Chondrocyte (in vitro differentiated cells): ENCODE data around the gene EXD3. TPM values are rescaled to one million over a fixed set of nuclear protein-coding genes. Genes with fewer than 3 reads are reported as not detected.

Experiments
- DNase-seq: peaks from one replicate; pipeline ENCODE4 v3.0.0; 2021; ENCODE audit warnings: mixed read lengths, low spot score
- H3K27ac Mint-ChIP-seq: one replicate; pipeline ENCODE4 v1.8.0; 2021; ENCODE audit warnings: mild to moderate bottlenecking, moderate library complexity, mixed read lengths; ENCODE audit not compliant: unreplicated experiment
- H3K27me3 Mint-ChIP-seq: 2 replicates; pipeline ENCODE4 v1.8.0; 2021; ENCODE audit warnings: low read depth, mixed read lengths
- H3K36me3 Mint-ChIP-seq: 2 replicates; pipeline ENCODE4 v1.8.0; 2021; ENCODE audit warnings: low read depth, mixed read lengths
- H3K4me1 Mint-ChIP-seq: 2 replicates; pipeline ENCODE4 v1.8.0; 2021; ENCODE audit warnings: low read depth, mild to moderate bottlenecking, mixed read lengths
- H3K4me3 Mint-ChIP-seq: one replicate; pipeline ENCODE4 v1.8.0; 2021; ENCODE audit warnings: mild to moderate bottlenecking, moderate library complexity, mixed read lengths; ENCODE audit not compliant: unreplicated experiment
- H3K9me3 Mint-ChIP-seq: 2 replicates; pipeline ENCODE4 v1.8.0; 2021; ENCODE audit warnings: low read depth, mixed read lengths
- total RNA-seq: library from RNA; stranded (reverse); gene quantifications from 3 replicates; pipeline ENCODE4 v1.2.1, GENCODE V29; 2021
- TF ChIP-seq, protein P1 (sequence below): fragments of 200-600 bp; sonication (generic); IDR thresholded peaks from 2 replicates; pipeline ENCODE4 v1.5.0; 2021; ENCODE audit warnings: antibody characterized with exemption, mild to moderate bottlenecking, moderate library complexity

Gene EXD3
- total RNA-seq, 1 donor from 2014 or later: 11.6 TPM

DNA sequence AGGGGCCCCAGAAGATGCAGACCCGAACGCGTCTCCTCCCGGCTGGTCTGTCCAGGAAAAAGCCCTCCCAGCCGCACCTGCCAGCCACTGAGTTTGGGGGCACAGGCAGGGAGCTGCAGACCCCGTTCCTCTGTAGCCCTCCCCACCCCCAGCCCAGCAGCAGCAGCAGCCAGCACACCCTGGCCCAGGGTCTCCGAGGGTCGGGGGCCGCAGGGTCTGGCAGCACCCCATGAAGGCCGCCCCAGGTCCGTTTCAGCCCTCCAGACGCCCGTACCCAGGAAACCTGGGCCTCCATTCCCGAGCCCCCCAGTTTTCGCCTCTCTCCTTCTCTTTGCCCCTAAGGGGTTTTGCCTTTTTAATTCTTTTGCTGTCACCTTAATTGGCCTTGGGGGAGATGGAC lies 19.7 kb downstream of the EXD3 start:
- H3K4me1 Mint-ChIP-seq: no peaks in the 10 kb centered on the region
- no peak overlapping the region for H3K27ac Mint-ChIP-seq
- TF ChIP-seq, protein P1, sequence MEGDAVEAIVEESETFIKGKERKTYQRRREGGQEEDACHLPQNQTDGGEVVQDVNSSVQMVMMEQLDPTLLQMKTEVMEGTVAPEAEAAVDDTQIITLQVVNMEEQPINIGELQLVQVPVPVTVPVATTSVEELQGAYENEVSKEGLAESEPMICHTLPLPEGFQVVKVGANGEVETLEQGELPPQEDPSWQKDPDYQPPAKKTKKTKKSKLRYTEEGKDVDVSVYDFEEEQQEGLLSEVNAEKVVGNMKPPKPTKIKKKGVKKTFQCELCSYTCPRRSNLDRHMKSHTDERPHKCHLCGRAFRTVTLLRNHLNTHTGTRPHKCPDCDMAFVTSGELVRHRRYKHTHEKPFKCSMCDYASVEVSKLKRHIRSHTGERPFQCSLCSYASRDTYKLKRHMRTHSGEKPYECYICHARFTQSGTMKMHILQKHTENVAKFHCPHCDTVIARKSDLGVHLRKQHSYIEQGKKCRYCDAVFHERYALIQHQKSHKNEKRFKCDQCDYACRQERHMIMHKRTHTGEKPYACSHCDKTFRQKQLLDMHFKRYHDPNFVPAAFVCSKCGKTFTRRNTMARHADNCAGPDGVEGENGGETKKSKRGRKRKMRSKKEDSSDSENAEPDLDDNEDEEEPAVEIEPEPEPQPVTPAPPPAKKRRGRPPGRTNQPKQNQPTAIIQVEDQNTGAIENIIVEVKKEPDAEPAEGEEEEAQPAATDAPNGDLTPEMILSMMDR: no peak
- no peak overlapping the region for H3K4me3 Mint-ChIP-seq
- H3K36me3 Mint-ChIP-seq: peaks cover 6% of the 10 kb centered on the region
- no peaks in the 10 kb centered on the region for H3K9me3 Mint-ChIP-seq
- no peak for DNase-seq
- no peaks in the 10 kb centered on the region for H3K27me3 Mint-ChIP-seq

GRCh38 chr9:137402746-137403145 lies 20.2 kb downstream of the EXD3 start:
- TF ChIP-seq, protein P1: no peak
- no peak for DNase-seq
- Mint-ChIP-seq H3K27ac (no peak overlapping the region), H3K9me3 (no peaks in the 10 kb centered on the region), H3K27me3 (no peaks in the 10 kb centered on the region), H3K4me3 (no peak overlapping the region), H3K4me1 (no peaks in the 10 kb centered on the region), H3K36me3 (peaks cover 6% of the 10 kb centered on the region)

DNA sequence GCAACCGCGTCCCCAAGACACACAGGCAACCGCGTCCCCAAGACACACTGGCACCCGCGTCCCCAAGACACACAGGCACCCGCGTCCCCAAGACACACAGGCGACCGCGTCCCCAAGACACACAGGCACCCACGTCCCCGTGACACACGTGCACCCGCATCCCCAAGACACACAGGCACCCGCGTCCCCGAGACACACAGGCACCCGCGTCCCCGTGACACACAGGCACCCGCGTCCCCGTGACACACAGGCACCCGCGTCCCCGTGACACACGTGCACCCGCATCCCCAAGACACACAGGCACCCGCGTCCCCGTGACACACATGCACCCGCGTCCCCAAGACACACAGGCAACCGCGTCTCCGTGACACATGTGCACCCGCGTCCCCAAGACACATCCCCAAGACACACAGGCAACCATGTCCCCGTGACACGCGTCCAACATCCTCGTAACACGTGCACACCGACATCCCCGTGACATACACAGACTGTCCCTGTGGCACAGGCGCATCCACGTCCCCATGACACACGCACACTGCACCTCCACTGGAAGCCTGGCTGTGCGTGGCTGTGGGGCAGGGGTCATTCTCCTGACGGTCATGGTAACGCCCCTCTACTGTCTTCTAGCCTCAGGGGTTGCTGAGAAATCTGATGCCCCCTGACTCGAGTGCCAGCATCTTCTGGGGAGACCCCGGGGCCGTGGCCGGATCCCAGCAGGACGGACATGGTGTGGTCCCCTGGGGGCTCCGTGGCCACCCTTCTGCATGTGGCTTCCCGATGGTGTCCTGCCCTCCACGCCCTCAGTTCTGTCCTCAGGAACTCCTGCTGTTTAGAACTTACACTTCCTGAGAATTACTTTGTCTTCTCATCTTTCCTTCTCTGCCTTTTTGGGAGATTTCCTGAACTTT lies 24.1 kb downstream of the EXD3 start:
- no peaks in the 10 kb centered on the region for H3K9me3 Mint-ChIP-seq
- H3K27me3 Mint-ChIP-seq: no peaks in the 10 kb centered on the region
- TF ChIP-seq, protein P1: no peak

GRCh38 chr9:137397675-137398423 lies 25.1 kb downstream of the EXD3 start:
- H3K4me3 Mint-ChIP-seq: no peak overlapping the region
- no peaks in the 10 kb centered on the region for H3K9me3 Mint-ChIP-seq
- TF ChIP-seq, protein P1: no peak
- H3K36me3 Mint-ChIP-seq: peaks cover 9% of the 10 kb centered on the region
- DNase-seq: peak; percentile 72
- H3K4me1 Mint-ChIP-seq: no peaks in the 10 kb centered on the region
- no peaks in the 10 kb centered on the region for H3K27me3 Mint-ChIP-seq
- no peak overlapping the region for H3K27ac Mint-ChIP-seq

More for the DNA sequence above, 24.1 kb downstream of the EXD3 start:
- no peaks in the 10 kb centered on the region for H3K4me1 Mint-ChIP-seq
- peaks cover 9% of the 10 kb centered on the region for H3K36me3 Mint-ChIP-seq
- DNase-seq: peak; percentile 74
- H3K4me3 Mint-ChIP-seq: no peak overlapping the region
- H3K27ac Mint-ChIP-seq: no peak overlapping the region

DNA sequence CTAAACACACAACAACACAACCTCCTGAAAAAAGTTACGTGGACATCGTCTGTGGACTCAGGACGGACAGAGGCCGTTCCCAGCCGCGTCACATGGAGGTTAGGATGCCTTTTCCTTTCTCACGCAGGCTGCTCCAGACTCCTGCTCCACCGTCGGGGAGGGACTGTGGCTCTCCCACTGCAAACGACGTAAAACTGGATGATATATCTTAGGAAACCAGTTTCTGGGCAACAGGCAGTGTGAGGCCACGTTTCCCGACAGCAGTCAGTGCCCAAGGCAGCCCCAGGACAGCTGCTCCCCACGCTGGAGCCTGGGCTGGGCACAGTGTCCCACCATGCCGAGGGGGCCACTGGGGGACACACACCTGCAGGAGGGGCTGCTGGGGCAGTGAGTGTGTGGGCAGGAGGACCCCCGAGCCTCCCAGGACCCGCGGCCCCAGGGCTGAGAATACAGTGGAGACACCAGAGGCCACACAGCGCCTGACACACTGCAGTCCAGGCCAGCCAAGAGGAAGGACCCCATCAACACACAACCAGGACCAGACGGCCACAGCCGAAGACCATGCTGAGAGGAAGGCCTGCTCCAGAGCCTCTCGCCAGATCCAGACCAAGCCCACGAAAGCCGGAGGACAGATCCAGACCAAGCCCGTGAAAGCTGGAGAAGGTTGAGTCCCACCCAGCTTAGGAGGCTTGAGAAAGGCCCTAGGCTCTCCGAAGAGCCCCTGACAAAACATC lies 26.2 kb downstream of the EXD3 start:
- Mint-ChIP-seq H3K27ac (no peak overlapping the region), H3K36me3 (peaks cover 7% of the 10 kb centered on the region), H3K4me3 (no peak overlapping the region), H3K27me3 (no peaks in the 10 kb centered on the region), H3K9me3 (no peaks in the 10 kb centered on the region), H3K4me1 (no peaks in the 10 kb centered on the region)
- TF ChIP-seq, protein P1: no peak
- DNase-seq: peak; percentile 77
